GM23248 (cell line): ENCODE measurements around the gene PEX1.

Experiments
- EZH2 ChIP-seq: fragments of 200-600 bp; sonication (generic); IDR thresholded peaks from 2 replicates; pipeline ENCODE4 v1.6.1; 2018; ENCODE audit warnings: antibody characterized with exemption, mild to moderate bottlenecking; ENCODE audit not compliant: insufficient read depth, poor library complexity, severe bottlenecking
- EZH2phosphoT487 ChIP-seq: fragments of 200-600 bp; sonication (generic); IDR thresholded peaks from 2 replicates; pipeline ENCODE4 v1.6.1; 2018; ENCODE audit warnings: antibody characterized with exemption, moderate library complexity, mild to moderate bottlenecking, low read depth; ENCODE audit not compliant: insufficient read depth

GRCh38 chr7:92504563-92504962 lies 23.8 kb downstream of the PEX1 start:
- no peak for TF ChIP-seq EZH2
- TF ChIP-seq EZH2phosphoT487, result no peak
